H9 (cell line): Measurements from ENCODE around the gene IFIT1B. TPM values are rescaled to one million over a fixed set of nuclear protein-coding genes. Genes with fewer than 3 reads are reported as not detected.

ENCODE experiments used
- DNase-seq: peaks from one replicate; pipeline ENCODE4 v3.0.0-alpha.2; 2017
- H2AFZ ChIP-seq: one replicate; pipeline ENCODE4 v1.6.1; 2013; ENCODE audit warnings: mild to moderate bottlenecking, low read length, control low read depth, moderate library complexity
- H2AK5ac ChIP-seq: 2 replicates; pipeline ENCODE4 v1.6.1; 2013; ENCODE audit warnings: low read length, control low read depth, mixed read lengths; ENCODE audit not compliant: insufficient read length
- H2BK120ac ChIP-seq: one replicate; pipeline ENCODE4 v1.6.1; 2013; ENCODE audit warnings: low read depth, mild to moderate bottlenecking, low read length, control low read depth, inconsistent platforms; ENCODE audit not compliant: poor library complexity, severe bottlenecking
- H2BK12ac ChIP-seq: 2 replicates; pipeline ENCODE4 v1.6.1; 2013; ENCODE audit warnings: low read length, control low read depth, mixed read lengths, low read depth; ENCODE audit not compliant: insufficient read length
- H2BK15ac ChIP-seq: 2 replicates; pipeline ENCODE4 v1.6.1; 2013; ENCODE audit warnings: low read depth, low read length, control low read depth
- H2BK20ac ChIP-seq: one replicate; pipeline ENCODE4 v1.6.1; 2013; ENCODE audit warnings: low read depth, mild to moderate bottlenecking, low read length, control low read depth, inconsistent platforms; ENCODE audit not compliant: poor library complexity, severe bottlenecking
- H2BK5ac ChIP-seq: 2 replicates; pipeline ENCODE4 v1.6.1; 2013; ENCODE audit warnings: low read length, control low read depth, mixed read lengths; ENCODE audit not compliant: insufficient read length
- H3K14ac ChIP-seq: 2 replicates; pipeline ENCODE4 v1.6.1; 2013; ENCODE audit warnings: low read length, control low read depth; ENCODE audit not compliant: insufficient read depth
- H3K18ac ChIP-seq: 2 replicates; pipeline ENCODE4 v1.6.1; 2013; ENCODE audit warnings: low read depth, mild to moderate bottlenecking, mixed read lengths, low read length, control low read depth; ENCODE audit not compliant: insufficient read length
- H3K23ac ChIP-seq: 2 replicates; pipeline ENCODE4 v1.6.1; 2013; ENCODE audit warnings: low read length, control low read depth, mixed read lengths, low read depth; ENCODE audit not compliant: insufficient read length
- H3K23me2 ChIP-seq: 2 replicates; pipeline ENCODE4 v1.6.1; 2013; ENCODE audit warnings: low read depth, mild to moderate bottlenecking, mixed read lengths, low read length, control low read depth; ENCODE audit not compliant: insufficient read length, poor library complexity, severe bottlenecking
- H3K27ac ChIP-seq: 2 replicates; pipeline ENCODE4 v1.5.1; 2013; ENCODE audit warnings: low read length, control low read depth, mixed read lengths, low read depth; ENCODE audit not compliant: insufficient read length
- H3K27me3 ChIP-seq: 2 replicates; pipeline ENCODE4 v1.6.1; 2013; ENCODE audit warnings: low read length, control low read depth, inconsistent platforms; ENCODE audit not compliant: insufficient read depth
- H3K4ac ChIP-seq: 2 replicates; pipeline ENCODE4 v1.6.1; 2013; ENCODE audit warnings: low read depth, mild to moderate bottlenecking, control low read depth, inconsistent platforms, low read length, moderate library complexity
- H3K4me1 ChIP-seq: 2 replicates; pipeline ENCODE4 v1.6.1; 2013; ENCODE audit warnings: low read length, control low read depth, inconsistent platforms; ENCODE audit not compliant: insufficient read depth
- H3K4me2 ChIP-seq: 2 replicates; pipeline ENCODE4 v1.6.1; 2013; ENCODE audit warnings: low read length, control low read depth, mixed read lengths; ENCODE audit not compliant: insufficient read length, insufficient read depth
- H3K56ac ChIP-seq: 2 replicates; pipeline ENCODE4 v1.6.1; 2013; ENCODE audit warnings: low read depth, mild to moderate bottlenecking, mixed read lengths, low read length, control low read depth; ENCODE audit not compliant: insufficient read length
- H3K79me1 ChIP-seq: 2 replicates; pipeline ENCODE4 v1.6.1; 2013; ENCODE audit warnings: low read depth, mild to moderate bottlenecking, moderate library complexity, low read length, control low read depth, inconsistent platforms; ENCODE audit not compliant: insufficient read depth, poor library complexity, severe bottlenecking
- H3K79me2 ChIP-seq: 2 replicates; pipeline ENCODE4 v1.6.1; 2013; ENCODE audit warnings: low read length, control low read depth, inconsistent platforms; ENCODE audit not compliant: insufficient read depth
- H3K9ac ChIP-seq: 2 replicates; pipeline ENCODE4 v1.6.1; 2013; ENCODE audit warnings: low read length, control low read depth, mixed read lengths; ENCODE audit not compliant: insufficient read length; ENCODE audit errors: extremely low read depth
- H3K9me3 ChIP-seq: one replicate; pipeline ENCODE4 v1.6.1; 2013; ENCODE audit warnings: low read depth, low read length, inconsistent platforms; ENCODE audit not compliant: control insufficient read depth
- H3T11ph ChIP-seq: one replicate; pipeline ENCODE4 v1.6.1; 2013; ENCODE audit warnings: mild to moderate bottlenecking, low read length, control low read depth, inconsistent platforms
- H4K20me1 ChIP-seq: one replicate; pipeline ENCODE4 v1.6.1; 2013; ENCODE audit not compliant: control insufficient read depth, insufficient read length, insufficient read depth
- H4K5ac ChIP-seq: 2 replicates; pipeline ENCODE4 v1.6.1; 2013; ENCODE audit warnings: low read depth, mild to moderate bottlenecking, mixed read lengths, low read length, control low read depth; ENCODE audit not compliant: insufficient read length
- H4K8ac ChIP-seq: replicated peaks from 2 replicates; pipeline ENCODE4 v1.6.1; 2013; ENCODE audit warnings: low read length, control low read depth, mixed read lengths, low read depth; ENCODE audit not compliant: insufficient read length
- H4K91ac ChIP-seq: 2 replicates; pipeline ENCODE4 v1.6.1; 2013; ENCODE audit warnings: low read depth, mild to moderate bottlenecking, moderate library complexity, mixed read lengths, low read length, control low read depth; ENCODE audit not compliant: insufficient read length
- H3K27ac Mint-ChIP-seq, 3 experiments: 2 replicates in 2 of 3; 3 replicates in 1 of 3; pipeline ENCODE4 v1.8.0; 2020 to 2021; ENCODE audit warnings: mixed read lengths in 3 of 3, mild to moderate bottlenecking in 1 of 3, moderate library complexity in 1 of 3
- H3K27me3 Mint-ChIP-seq: 2 replicates; pipeline ENCODE4 v1.8.0; 2021; ENCODE audit warnings: low read depth, mild to moderate bottlenecking, moderate library complexity, mixed read lengths
- H3K36me3 Mint-ChIP-seq, 3 experiments: 2 replicates in 2 of 3; 3 replicates in 1 of 3; pipeline ENCODE4 v1.8.0; 2020 to 2021; ENCODE audit warnings: low read depth in 3 of 3, mixed read lengths in 3 of 3; ENCODE audit not compliant: insufficient read depth in 1 of 3
- H3K4me1 Mint-ChIP-seq, 2 experiments: 2 replicates each; pipeline ENCODE4 v1.8.0; 2020; ENCODE audit warnings: mixed read lengths in 2 of 2
- H3K4me3 Mint-ChIP-seq, 2 experiments: 2 replicates in 1 of 2; 3 replicates in 1 of 2; pipeline ENCODE4 v1.8.0; 2020 to 2021; ENCODE audit warnings: mild to moderate bottlenecking in 2 of 2, mixed read lengths in 2 of 2, moderate library complexity in 1 of 2
- H3K9me3 Mint-ChIP-seq, 2 experiments: 2 replicates in 1 of 2; 3 replicates in 1 of 2; pipeline ENCODE4 v1.8.0; 2020; ENCODE audit warnings: mild to moderate bottlenecking in 2 of 2, mixed read lengths in 2 of 2, moderate library complexity in 1 of 2
- WGBS: extraction: QIAGEN DNeasy Blood & Tissue Kit; methylation state at CpG from one replicate; pipeline ENCODE4 v1.1.7; 2013; ENCODE audit warnings: missing lambda C conversion rate, low lambda C conversion rate, mixed read lengths; ENCODE audit not compliant: insufficient read length; ENCODE audit errors: extremely low coverage; 5-methylcytosine and 5-hydroxymethylcytosine counted together
- long read RNA-seq: library from polyadenylated mRNA; unstranded; transcript quantifications from one replicate; pipeline ENCODE4 v2.0.0, GENCODE V29; 2020
- total RNA-seq: library from RNA; stranded (reverse); gene quantifications from 2 replicates; pipeline ENCODE4 v1.2.1, GENCODE V29; 2021
- TF ChIP-seq, protein P1 (sequence below): fragments of 200-600 bp; sonication (generic); conservative IDR thresholded peaks from 3 replicates; pipeline ENCODE4 v1.8.0; 2021; ENCODE audit warnings: antibody characterized with exemption, mild to moderate bottlenecking

Gene IFIT1B, protein sequence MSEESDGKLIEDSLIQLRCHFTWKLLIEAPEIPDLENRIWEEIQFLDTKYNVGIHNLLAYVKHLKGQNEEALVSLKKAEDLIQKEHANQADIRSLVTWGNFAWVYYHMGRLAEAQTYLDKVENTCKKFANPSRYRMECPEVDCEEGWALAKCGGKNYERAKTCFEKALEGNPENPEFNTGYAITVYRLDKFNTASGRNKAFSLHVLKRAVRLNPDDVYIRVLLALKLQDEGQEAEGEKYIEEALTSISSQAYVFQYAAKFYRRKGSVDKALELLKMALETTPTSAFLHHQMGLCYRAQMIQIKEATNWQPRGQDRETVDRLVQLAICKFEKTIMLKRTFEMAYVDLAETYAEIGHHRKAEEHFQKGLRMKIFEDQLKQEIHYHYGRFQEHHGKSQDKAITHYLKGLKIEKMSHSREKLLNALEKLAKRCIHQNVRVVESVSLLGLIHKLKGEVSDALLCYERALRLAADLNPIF
- not detected in 2 replicates for total RNA-seq
- long read RNA-seq = 0 reads

DNA sequence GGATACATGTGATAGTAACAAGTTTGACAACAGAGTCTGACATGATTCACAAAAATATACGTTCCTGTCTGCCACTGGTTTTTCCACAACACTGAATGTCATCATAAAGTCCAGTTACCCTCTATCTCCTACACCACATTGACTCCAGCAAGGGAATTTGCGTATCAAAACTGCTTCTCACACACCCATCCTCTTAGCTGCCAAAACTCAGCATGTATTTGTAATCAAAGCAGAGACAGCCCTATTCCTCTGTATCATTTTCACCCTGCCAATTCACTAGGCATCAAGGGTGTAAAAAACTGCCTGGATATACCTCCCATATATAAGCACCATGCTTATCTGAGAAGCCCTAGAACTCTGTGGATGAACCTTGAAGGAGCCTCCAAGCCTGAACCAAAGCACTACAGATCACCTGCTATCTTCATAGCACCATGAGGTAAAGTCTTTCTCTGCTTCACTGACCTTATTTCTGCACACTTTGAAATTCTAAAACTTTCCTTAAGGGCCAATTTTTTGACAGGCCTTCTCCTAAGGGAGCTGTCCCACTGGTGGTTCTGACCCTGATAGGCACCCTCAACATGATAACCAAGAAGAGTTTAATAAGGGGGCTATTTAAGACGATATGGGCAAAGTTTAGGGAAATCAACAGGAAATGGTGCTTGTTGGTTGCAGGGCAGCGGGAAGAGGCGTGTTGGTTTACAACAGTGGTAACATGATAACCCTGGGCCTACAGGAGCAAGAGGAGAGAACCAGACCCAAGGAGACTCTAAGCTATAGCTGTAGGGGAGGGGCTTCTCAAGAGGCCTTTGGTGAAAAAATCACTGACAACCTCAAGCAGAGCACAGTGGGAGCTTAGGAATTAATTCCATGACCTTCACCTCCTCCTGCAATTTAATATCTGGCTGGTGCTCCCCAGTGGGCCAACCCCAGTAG is at the start of gene IFIT1B:
IFIT1B (plus strand) TSS at position 352 of the 933 bp plus-strand sequence; CDS start at position 432, 80 bp downstream.
- Histone ChIP-seq H3K4ac (no peak within 1 kb of the TSS), H3K4me2 (no peak within 1 kb of the TSS), H4K8ac (no peak within 1 kb of the TSS), H3K56ac (no peak within 1 kb of the TSS), H3K27ac (no peak within 1 kb of the TSS), H2AFZ (no peak within 1 kb of the TSS), H2AK5ac (no peak within 1 kb of the TSS), H4K20me1 (no peaks in the 10 kb centered on the region), H3K79me1 (no peaks in the 10 kb centered on the region), H3K9me3 (no peaks in the 10 kb centered on the region), H3K23ac (no peak within 1 kb of the TSS), H3K14ac (no peak within 1 kb of the TSS), H3K18ac (no peak within 1 kb of the TSS), H4K5ac (no peak within 1 kb of the TSS), H2BK5ac (no peak within 1 kb of the TSS), H3K27me3 (no peaks in the 10 kb centered on the region), H3K79me2 (no peaks in the 10 kb centered on the region; the same call in 1 of the 2 replicates), H3K9ac (no peak within 1 kb of the TSS), H2BK12ac (no peak within 1 kb of the TSS), H4K91ac (no peak within 1 kb of the TSS), H2BK120ac (no peak within 1 kb of the TSS), H2BK20ac (no peak within 1 kb of the TSS), H2BK15ac (no peak within 1 kb of the TSS), H3K4me1 (no peaks in the 10 kb centered on the region; the same call in 1 of the 2 replicates), H3T11ph (no peak within 1 kb of the TSS), H3K23me2 (no peaks in the 10 kb centered on the region)
- Mint-ChIP-seq H3K9me3 (no peaks in the 10 kb centered on the region), H3K36me3 (no peaks in the 10 kb centered on the region), H3K27me3 (no peaks in the 10 kb centered on the region; the same call in 1 of the 2 replicates), H3K27ac (no peak within 1 kb of the TSS), H3K4me1 (peaks cover 13% of the 10 kb centered on the region in 2 experiments), H3K4me3 (no peak within 1 kb of the TSS)
- TF ChIP-seq, protein P1, sequence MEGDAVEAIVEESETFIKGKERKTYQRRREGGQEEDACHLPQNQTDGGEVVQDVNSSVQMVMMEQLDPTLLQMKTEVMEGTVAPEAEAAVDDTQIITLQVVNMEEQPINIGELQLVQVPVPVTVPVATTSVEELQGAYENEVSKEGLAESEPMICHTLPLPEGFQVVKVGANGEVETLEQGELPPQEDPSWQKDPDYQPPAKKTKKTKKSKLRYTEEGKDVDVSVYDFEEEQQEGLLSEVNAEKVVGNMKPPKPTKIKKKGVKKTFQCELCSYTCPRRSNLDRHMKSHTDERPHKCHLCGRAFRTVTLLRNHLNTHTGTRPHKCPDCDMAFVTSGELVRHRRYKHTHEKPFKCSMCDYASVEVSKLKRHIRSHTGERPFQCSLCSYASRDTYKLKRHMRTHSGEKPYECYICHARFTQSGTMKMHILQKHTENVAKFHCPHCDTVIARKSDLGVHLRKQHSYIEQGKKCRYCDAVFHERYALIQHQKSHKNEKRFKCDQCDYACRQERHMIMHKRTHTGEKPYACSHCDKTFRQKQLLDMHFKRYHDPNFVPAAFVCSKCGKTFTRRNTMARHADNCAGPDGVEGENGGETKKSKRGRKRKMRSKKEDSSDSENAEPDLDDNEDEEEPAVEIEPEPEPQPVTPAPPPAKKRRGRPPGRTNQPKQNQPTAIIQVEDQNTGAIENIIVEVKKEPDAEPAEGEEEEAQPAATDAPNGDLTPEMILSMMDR = no peak
- WGBS = no CpG with 5 or more reads among the region's 5 CpGs
- DNase-seq = no peak
